ENCODE results near the gene TBC1D22A. TPM values are rescaled to one million over a fixed set of nuclear protein-coding genes. Genes with fewer than 3 reads are reported as not detected.

The TBC1D22A gene
- total and polyA plus RNA-seq, 9 of the 15 experiments (the other 6 are each of a cell fraction or from before 2014, with no cell fraction given) = 0.20 to 11.5 (median 5.2) TPM

DNA sequence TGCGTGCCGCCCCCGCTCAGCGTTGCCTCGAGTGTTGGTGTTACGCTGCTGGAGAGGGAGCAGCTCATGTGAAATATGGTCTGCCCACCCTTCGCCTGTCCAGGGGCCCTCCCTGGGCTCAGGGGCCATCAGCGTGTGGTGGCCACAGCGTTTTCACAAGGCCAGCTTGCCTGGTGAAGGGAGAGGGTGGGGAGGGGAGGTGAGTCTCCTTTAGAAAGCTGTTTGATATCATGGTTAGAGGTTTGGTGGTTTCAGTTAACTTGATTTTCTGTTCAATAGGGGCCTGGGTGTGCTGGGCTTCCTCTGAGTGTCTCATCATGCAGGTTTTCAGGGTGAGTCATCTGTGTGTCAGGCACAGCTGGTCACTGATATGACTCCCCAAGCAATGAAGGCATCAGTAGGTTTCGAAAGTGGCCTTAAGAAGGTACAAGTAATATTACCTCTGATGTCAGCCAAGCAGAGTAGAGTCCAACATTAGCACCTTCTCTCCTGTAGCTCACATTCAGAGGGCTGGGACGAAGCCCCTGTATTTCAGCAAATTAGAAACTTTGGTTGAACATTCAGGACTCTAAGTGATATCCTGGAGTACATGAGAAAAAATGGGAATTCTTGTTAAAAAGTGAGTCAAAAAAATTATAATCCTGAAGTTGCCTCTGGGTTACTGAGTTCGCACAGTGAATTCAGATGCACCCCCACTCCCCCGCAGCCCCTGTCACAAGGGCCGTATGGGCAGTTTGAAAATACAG lies 172.5 kb downstream of the TBC1D22A start (continued):
- TF ChIP-seq ZNF184 (CRISPR knock-in tag; IDR thresholded peaks at IDR 0.05) (no peak), HLTF (IDR thresholded peaks at IDR 0.05) (no peak), KLF16 (IDR thresholded peaks at IDR 0.05) (peak; percentile 61; the same call in 1 of the 2 replicates), NR2C1 (IDR thresholded peaks at IDR 0.05) (no peak; the same call in 1 of the 2 replicates), NR2C1 (tag; IDR thresholded peaks at IDR 0.05) (no peak; the same call in 1 of the 2 replicates), POLR2G (IDR thresholded peaks at IDR 0.05; ENCODE audit: low read depth, low read length) (peak; percentile 66), EGR1 (conservative IDR thresholded peaks at IDR 0.05) (peak; percentile 91), MECOM (CRISPR knock-in tag; IDR thresholded peaks at IDR 0.05) (peak; percentile 38; the same call in 1 of the 2 replicates), MCM5 (IDR thresholded peaks at IDR 0.05; ENCODE audit: low read depth) (no peak), KAT8 (IDR thresholded peaks at IDR 0.05; ENCODE audit: low read depth) (no peak), POU5F1 (IDR thresholded peaks at IDR 0.05; ENCODE audit: borderline replicate concordance, low read depth, low read length, partially characterized antibody) (no peak), ZNF217 (CRISPR knock-in tag; IDR thresholded peaks at IDR 0.05) (no peak), U2AF1 (optimal IDR thresholded peaks at IDR 0.05; ENCODE audit: low read depth, low read length) (no peak), CHCHD3 (CRISPR knock-in tag; IDR thresholded peaks at IDR 0.05) (no peak), ESRRA (IDR thresholded peaks at IDR 0.05; ENCODE audit: borderline replicate concordance, low read depth) (no peak), MEIS2 (IDR thresholded peaks at IDR 0.05; ENCODE audit: partially characterized antibody) (peak; percentile 59), NCOR1 (IDR thresholded peaks at IDR 0.05) (peak; percentile 81), SRF (CRISPR knock-in tag; IDR thresholded peaks at IDR 0.05) (no peak), ZNF12 (CRISPR knock-in tag; IDR thresholded peaks at IDR 0.05) (no peak), BCL6 (CRISPR knock-in tag; IDR thresholded peaks at IDR 0.05) (no peak), SMARCB1 (IDR thresholded peaks at IDR 0.05; ENCODE audit: insufficient read length, low read depth) (no peak)
- TF ChIP-seq, protein P1, sequence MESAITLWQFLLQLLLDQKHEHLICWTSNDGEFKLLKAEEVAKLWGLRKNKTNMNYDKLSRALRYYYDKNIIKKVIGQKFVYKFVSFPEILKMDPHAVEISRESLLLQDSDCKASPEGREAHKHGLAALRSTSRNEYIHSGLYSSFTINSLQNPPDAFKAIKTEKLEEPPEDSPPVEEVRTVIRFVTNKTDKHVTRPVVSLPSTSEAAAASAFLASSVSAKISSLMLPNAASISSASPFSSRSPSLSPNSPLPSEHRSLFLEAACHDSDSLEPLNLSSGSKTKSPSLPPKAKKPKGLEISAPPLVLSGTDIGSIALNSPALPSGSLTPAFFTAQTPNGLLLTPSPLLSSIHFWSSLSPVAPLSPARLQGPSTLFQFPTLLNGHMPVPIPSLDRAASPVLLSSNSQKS (CRISPR knock-in tag; IDR thresholded peaks at IDR 0.05) = no peak
- TF ChIP-seq, protein P2, sequence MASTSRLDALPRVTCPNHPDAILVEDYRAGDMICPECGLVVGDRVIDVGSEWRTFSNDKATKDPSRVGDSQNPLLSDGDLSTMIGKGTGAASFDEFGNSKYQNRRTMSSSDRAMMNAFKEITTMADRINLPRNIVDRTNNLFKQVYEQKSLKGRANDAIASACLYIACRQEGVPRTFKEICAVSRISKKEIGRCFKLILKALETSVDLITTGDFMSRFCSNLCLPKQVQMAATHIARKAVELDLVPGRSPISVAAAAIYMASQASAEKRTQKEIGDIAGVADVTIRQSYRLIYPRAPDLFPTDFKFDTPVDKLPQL (IDR thresholded peaks at IDR 0.05; ENCODE audit: extremely low read depth, insufficient read length) = no peak
- TF ChIP-seq, protein P3, sequence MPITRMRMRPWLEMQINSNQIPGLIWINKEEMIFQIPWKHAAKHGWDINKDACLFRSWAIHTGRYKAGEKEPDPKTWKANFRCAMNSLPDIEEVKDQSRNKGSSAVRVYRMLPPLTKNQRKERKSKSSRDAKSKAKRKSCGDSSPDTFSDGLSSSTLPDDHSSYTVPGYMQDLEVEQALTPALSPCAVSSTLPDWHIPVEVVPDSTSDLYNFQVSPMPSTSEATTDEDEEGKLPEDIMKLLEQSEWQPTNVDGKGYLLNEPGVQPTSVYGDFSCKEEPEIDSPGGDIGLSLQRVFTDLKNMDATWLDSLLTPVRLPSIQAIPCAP (CRISPR knock-in tag; IDR thresholded peaks at IDR 0.05; ENCODE audit: borderline replicate concordance) = no peak
- TF ChIP-seq, protein P4, sequence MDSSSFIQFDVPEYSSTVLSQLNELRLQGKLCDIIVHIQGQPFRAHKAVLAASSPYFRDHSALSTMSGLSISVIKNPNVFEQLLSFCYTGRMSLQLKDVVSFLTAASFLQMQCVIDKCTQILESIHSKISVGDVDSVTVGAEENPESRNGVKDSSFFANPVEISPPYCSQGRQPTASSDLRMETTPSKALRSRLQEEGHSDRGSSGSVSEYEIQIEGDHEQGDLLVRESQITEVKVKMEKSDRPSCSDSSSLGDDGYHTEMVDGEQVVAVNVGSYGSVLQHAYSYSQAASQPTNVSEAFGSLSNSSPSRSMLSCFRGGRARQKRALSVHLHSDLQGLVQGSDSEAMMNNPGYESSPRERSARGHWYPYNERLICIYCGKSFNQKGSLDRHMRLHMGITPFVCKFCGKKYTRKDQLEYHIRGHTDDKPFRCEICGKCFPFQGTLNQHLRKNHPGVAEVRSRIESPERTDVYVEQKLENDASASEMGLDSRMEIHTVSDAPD (CRISPR knock-in tag; IDR thresholded peaks at IDR 0.05) = no peak
- TF ChIP-seq, protein P5, sequence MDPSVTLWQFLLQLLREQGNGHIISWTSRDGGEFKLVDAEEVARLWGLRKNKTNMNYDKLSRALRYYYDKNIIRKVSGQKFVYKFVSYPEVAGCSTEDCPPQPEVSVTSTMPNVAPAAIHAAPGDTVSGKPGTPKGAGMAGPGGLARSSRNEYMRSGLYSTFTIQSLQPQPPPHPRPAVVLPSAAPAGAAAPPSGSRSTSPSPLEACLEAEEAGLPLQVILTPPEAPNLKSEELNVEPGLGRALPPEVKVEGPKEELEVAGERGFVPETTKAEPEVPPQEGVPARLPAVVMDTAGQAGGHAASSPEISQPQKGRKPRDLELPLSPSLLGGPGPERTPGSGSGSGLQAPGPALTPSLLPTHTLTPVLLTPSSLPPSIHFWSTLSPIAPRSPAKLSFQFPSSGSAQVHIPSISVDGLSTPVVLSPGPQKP (CRISPR knock-in tag; IDR thresholded peaks at IDR 0.05) = no peak

All from K562 (cell line).